GM12891 (cell line): ENCODE measurements around the gene PCCA.

Source experiments
- POLR2A ChIP-seq: IDR thresholded peaks from 2 replicates; pipeline ENCODE4 v1.6.1; 2011; ENCODE audit warnings: low read depth, low read length, control low read depth
- POLR2AphosphoS5 ChIP-seq: IDR thresholded peaks from 2 replicates; pipeline ENCODE4 v1.6.1; 2011; ENCODE audit warnings: low read depth, low read length, control low read depth
- TAF1 ChIP-seq: IDR thresholded peaks from 2 replicates; pipeline ENCODE4 v1.6.1; 2011; ENCODE audit warnings: low read depth, low read length, control low read depth

DNA sequence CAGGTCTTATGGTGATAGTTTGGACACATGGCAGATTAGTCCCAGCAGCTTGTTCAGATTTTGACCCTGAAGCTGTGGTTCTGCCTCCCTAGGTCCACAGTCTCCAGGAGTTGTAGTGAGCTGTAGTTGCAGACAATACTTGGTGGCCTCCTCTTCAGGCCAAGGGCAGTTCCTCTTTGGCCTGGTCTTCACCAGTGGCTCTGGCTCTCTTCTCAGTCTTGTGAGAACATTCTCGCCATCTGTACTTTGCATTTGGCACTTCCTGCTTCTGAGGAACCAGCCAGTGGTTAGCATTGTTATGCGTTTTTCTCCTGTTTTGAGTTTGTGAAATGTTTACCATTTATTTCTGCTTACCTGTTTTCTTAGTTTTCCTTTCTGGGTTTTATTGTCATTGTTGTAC lies 40.7 kb downstream of the PCCA start:
- TF ChIP-seq TAF1: no peak
- TF ChIP-seq POLR2AphosphoS5: no peak
- no peak for TF ChIP-seq POLR2A
